Hepatocyte (in vitro differentiated cells): ENCODE results near the gene NRCAM. TPM values are rescaled to one million over a fixed set of nuclear protein-coding genes. Genes with fewer than 3 reads are reported as not detected.

ENCODE experiments used
- DNase-seq: peaks from one replicate; pipeline ENCODE4 v3.0.0-alpha.2; 2016; ENCODE audit warnings: low spot score
- H2AFZ ChIP-seq: fragments of 200-600 bp; sonication (generic); 2 replicates; pipeline ENCODE4 v1.6.0; 2016; ENCODE audit warnings: antibody characterized with exemption, mild to moderate bottlenecking
- H3K27ac ChIP-seq: fragments of 200-600 bp; sonication (generic); 2 replicates; pipeline ENCODE4 v1.5.1; 2016; ENCODE audit warnings: mild to moderate bottlenecking
- H3K27me3 ChIP-seq: fragments of 200-600 bp; sonication (generic); 2 replicates; pipeline ENCODE4 v1.6.1; 2016
- H3K36me3 ChIP-seq: fragments of 200-600 bp; sonication (generic); replicated peaks from 2 replicates; pipeline ENCODE4 v1.5.1; 2016; ENCODE audit warnings: low read depth; ENCODE audit not compliant: insufficient read depth
- H3K4me1 ChIP-seq: fragments of 200-600 bp; sonication (generic); 2 replicates; pipeline ENCODE4 v1.5.1; 2016; ENCODE audit warnings: mild to moderate bottlenecking, moderate library complexity; ENCODE audit not compliant: insufficient read depth
- H3K4me2 ChIP-seq: fragments of 200-600 bp; sonication (generic); 2 replicates; pipeline ENCODE4 v1.6.0; 2016
- H3K4me3 ChIP-seq: fragments of 200-600 bp; sonication (generic); 2 replicates; pipeline ENCODE4 v1.5.1; 2016; ENCODE audit warnings: mild to moderate bottlenecking
- H3K79me2 ChIP-seq: fragments of 200-600 bp; sonication (generic); 2 replicates; pipeline ENCODE4 v1.6.0; 2017; ENCODE audit warnings: mild to moderate bottlenecking
- H3K9me2 ChIP-seq: fragments of 200-600 bp; sonication (generic); replicated peaks from 2 replicates; pipeline ENCODE4 v1.6.0; 2017; ENCODE audit warnings: mild to moderate bottlenecking; ENCODE audit not compliant: insufficient read depth
- H3K9me3 ChIP-seq: fragments of 200-600 bp; sonication (generic); 2 replicates; pipeline ENCODE4 v1.5.1; 2016; ENCODE audit warnings: low read depth, mild to moderate bottlenecking
- H4K20me1 ChIP-seq: fragments of 200-600 bp; sonication (generic); 2 replicates; pipeline ENCODE4 v1.6.0; 2016; ENCODE audit warnings: mild to moderate bottlenecking; ENCODE audit not compliant: insufficient read depth, poor library complexity, severe bottlenecking
- EZH2 ChIP-seq: fragments of 200-600 bp; sonication (generic); IDR thresholded peaks from 2 replicates; pipeline ENCODE4 v1.6.1; 2016; ENCODE audit warnings: antibody characterized with exemption, mild to moderate bottlenecking, borderline replicate concordance
- EZH2phosphoT487 ChIP-seq: fragments of 200-600 bp; sonication (generic); IDR thresholded peaks from one replicate; pipeline ENCODE4 v1.6.1; 2018; ENCODE audit warnings: antibody characterized with exemption, mild to moderate bottlenecking, low read depth, moderate library complexity; ENCODE audit not compliant: unreplicated experiment, severe bottlenecking
- WGBS: methylation state at CpG from one replicate; pipeline ENCODE4 v1.1.6; 2016; ENCODE audit warnings: low lambda C conversion rate; ENCODE audit errors: missing lambda C conversion rate; 5-methylcytosine and 5-hydroxymethylcytosine counted together
- polyA plus RNA-seq: library from polyadenylated mRNA; unstranded; fragments of >200 nt; fragmentation: Nextera tagmentation; extraction: Ambion mirVana; gene quantifications from 2 replicates; pipeline ENCODE4 v1.2.1, GENCODE V29; 2016
- total RNA-seq: library from RNA; depleted of rRNA; stranded (reverse); fragments of >200 nt; gene quantifications from 2 replicates; pipeline ENCODE4 v1.2.3, GENCODE V29; 2014
- TF ChIP-seq, protein P1 (sequence below): fragments of 200-600 bp; sonication (generic); IDR thresholded peaks from 2 replicates; pipeline ENCODE4 v1.5.1; 2016; ENCODE audit warnings: antibody characterized with exemption, mild to moderate bottlenecking; ENCODE audit not compliant: poor library complexity

Gene NRCAM
- total and polyA plus RNA-seq, 2 experiments from 2014 or later, result 16.0 to 34.4 TPM

DNA sequence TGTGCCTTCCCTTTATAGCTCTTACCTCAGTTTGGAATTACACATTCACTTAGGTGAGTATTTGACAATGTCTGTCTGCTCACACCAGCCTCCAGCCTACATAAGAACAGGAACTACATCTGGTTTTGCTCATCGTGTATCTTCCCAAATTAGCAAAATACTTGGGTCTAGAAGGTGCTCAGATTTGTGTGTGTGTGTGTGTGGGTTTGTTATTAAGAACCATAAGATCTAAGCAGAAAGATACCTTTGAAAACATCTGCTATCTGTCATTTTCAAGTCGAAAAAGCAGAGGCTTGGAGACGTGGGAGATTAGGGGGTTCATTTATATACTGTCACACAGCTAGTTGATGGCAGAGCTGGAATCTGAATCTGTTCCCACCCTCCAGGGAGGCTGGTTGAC is 311.3 kb downstream of the NRCAM start:
- no peaks in the 10 kb centered on the region for H4K20me1 ChIP-seq
- no peak overlapping the region for H3K4me3 ChIP-seq
- H3K27me3 ChIP-seq, result no peaks in the 10 kb centered on the region
- no peaks in the 10 kb centered on the region for H3K36me3 ChIP-seq
- no peak overlapping the region for H2AFZ ChIP-seq
- no peak overlapping the region for H3K27ac ChIP-seq
- H3K9me2 ChIP-seq, result no peaks in the 10 kb centered on the region
- peaks cover 6% of the 10 kb centered on the region for H3K4me1 ChIP-seq
- TF ChIP-seq EZH2 (no peak), EZH2phosphoT487 (no peak)
- TF ChIP-seq, protein P1, sequence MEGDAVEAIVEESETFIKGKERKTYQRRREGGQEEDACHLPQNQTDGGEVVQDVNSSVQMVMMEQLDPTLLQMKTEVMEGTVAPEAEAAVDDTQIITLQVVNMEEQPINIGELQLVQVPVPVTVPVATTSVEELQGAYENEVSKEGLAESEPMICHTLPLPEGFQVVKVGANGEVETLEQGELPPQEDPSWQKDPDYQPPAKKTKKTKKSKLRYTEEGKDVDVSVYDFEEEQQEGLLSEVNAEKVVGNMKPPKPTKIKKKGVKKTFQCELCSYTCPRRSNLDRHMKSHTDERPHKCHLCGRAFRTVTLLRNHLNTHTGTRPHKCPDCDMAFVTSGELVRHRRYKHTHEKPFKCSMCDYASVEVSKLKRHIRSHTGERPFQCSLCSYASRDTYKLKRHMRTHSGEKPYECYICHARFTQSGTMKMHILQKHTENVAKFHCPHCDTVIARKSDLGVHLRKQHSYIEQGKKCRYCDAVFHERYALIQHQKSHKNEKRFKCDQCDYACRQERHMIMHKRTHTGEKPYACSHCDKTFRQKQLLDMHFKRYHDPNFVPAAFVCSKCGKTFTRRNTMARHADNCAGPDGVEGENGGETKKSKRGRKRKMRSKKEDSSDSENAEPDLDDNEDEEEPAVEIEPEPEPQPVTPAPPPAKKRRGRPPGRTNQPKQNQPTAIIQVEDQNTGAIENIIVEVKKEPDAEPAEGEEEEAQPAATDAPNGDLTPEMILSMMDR, result no peak
- no peak overlapping the region for H3K4me2 ChIP-seq
- no peaks in the 10 kb centered on the region for H3K9me3 ChIP-seq
- no peaks in the 10 kb centered on the region for H3K79me2 ChIP-seq
- 49% methylated on average over 3 of the region's 3 CpGs for WGBS
- no peak for DNase-seq

DNA sequence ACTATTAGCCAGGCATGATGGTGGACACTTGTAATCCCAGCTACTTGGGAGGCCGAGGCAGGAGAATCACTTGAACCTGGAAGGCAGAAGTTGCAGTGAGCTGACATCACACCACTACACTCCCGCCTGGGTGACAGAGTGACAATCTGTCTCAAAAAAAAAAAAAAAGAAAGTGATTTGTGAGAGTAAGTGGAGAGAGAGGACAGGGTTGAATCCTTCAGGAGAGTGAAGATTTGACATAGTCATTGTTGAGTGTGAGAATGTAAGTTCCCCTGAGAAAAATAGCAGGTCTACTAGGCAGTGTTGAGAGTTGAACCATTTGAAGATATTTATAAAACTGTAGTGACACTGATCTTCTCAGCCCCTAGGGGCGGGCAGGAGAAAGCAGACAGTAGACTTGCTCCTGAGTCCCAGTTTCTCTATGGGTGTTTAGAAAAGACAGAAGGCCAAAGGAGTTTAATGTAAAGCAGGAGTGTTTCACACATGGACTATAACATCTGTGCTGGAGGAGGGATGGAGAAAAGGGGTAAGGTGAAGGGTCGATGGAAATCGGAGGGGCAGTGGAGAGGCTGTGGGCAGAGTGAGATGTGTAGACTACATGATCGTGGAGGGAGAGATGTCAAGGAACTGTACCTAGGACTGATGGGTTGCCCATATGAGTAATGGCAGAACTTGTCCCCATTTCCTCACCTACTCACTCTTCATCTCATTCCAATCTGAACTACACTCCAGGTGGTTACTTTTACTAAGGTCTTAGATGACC is 312.4 kb downstream of the NRCAM start:
- Histone ChIP-seq H3K4me3 (no peak overlapping the region), H3K27me3 (no peaks in the 10 kb centered on the region), H3K36me3 (no peaks in the 10 kb centered on the region), H3K4me1 (peaks cover 6% of the 10 kb centered on the region), H3K9me3 (no peaks in the 10 kb centered on the region), H2AFZ (no peak overlapping the region), H4K20me1 (no peaks in the 10 kb centered on the region), H3K27ac (no peak overlapping the region), H3K79me2 (no peaks in the 10 kb centered on the region), H3K9me2 (no peaks in the 10 kb centered on the region), H3K4me2 (no peak overlapping the region)
- TF ChIP-seq EZH2phosphoT487, result no peak
- TF ChIP-seq, protein P1, result no peak
- no peak for TF ChIP-seq EZH2
- WGBS, result 95% methylated on average over 6 of the region's 6 CpGs
- no peak for DNase-seq

DNA sequence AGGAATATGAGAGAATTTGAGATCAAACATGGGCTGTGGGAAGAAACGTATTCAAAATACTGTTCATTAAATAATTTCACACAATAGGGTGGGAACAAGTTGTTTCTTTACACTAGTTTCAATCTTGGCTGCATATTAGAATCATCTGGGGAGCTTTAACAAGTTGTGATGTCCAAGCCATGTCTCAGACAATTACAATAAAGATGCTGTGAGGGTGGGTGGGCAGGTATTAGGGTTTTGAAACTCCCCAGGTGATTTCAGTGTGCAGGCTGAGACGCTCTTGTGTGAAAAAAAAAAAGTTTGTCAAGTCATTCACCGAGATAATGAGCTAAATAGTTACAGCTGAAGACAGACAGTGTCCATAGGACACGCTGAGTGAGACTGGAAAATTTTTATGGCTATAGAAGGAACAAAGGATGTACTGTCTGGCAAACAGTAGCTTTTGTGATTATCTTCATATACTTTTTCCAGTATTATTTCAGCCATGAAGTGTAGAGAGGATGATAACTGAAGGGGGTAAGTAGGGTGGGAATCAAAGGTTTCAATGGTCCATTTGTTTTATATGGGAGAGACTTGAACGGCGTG is 313.5 kb downstream of the NRCAM start:
- Histone ChIP-seq H3K9me3 (no peaks in the 10 kb centered on the region), H2AFZ (no peak overlapping the region), H3K4me1 (peaks cover 6% of the 10 kb centered on the region), H3K4me3 (no peak overlapping the region), H4K20me1 (no peaks in the 10 kb centered on the region), H3K36me3 (no peaks in the 10 kb centered on the region), H3K27me3 (no peaks in the 10 kb centered on the region), H3K9me2 (no peaks in the 10 kb centered on the region), H3K27ac (no peak overlapping the region), H3K4me2 (no peak overlapping the region), H3K79me2 (no peaks in the 10 kb centered on the region)
- 77% methylated on average over 6 of the region's 6 CpGs for WGBS
- DNase-seq, result no peak
- TF ChIP-seq EZH2phosphoT487 (no peak), EZH2 (no peak)
- TF ChIP-seq, protein P1, result no peak
